HT1080 (cell line): ENCODE measurements around the gene ING3. TPM values are rescaled to one million over a fixed set of nuclear protein-coding genes. Genes with fewer than 3 reads are reported as not detected.

Experiments
- DNase-seq: peaks from one replicate; pipeline ENCODE4 v3.0.0-alpha.2; 2015; ENCODE audit warnings: low read depth
- polyA plus RNA-seq, 2 experiments: library from polyadenylated mRNA; depleted of rRNA; stranded (reverse); fragments of >200 nt; gene quantifications; 2 replicates each; pipeline ENCODE4 v1.2.3, GENCODE V29; 2015
- total RNA-seq: library from RNA; depleted of rRNA; stranded (reverse); fragments of >200 nt; shearing (Covaris generic); gene quantifications from 2 replicates; pipeline ENCODE4 v1.2.3, GENCODE V29; 2014; rRNA removed

Gene ING3, protein sequence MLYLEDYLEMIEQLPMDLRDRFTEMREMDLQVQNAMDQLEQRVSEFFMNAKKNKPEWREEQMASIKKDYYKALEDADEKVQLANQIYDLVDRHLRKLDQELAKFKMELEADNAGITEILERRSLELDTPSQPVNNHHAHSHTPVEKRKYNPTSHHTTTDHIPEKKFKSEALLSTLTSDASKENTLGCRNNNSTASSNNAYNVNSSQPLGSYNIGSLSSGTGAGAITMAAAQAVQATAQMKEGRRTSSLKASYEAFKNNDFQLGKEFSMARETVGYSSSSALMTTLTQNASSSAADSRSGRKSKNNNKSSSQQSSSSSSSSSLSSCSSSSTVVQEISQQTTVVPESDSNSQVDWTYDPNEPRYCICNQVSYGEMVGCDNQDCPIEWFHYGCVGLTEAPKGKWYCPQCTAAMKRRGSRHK
- 16.5 and 17.4 TPM in 2 replicates for total RNA-seq
- 17.2 and 19.7 TPM in 2 replicates for polyA plus RNA-seq (2015; cell fraction: cytosol; rRNA removed)
- 24.9 and 29.1 TPM in 2 replicates for polyA plus RNA-seq (2015; cell fraction: nucleus; rRNA removed)

DNA sequence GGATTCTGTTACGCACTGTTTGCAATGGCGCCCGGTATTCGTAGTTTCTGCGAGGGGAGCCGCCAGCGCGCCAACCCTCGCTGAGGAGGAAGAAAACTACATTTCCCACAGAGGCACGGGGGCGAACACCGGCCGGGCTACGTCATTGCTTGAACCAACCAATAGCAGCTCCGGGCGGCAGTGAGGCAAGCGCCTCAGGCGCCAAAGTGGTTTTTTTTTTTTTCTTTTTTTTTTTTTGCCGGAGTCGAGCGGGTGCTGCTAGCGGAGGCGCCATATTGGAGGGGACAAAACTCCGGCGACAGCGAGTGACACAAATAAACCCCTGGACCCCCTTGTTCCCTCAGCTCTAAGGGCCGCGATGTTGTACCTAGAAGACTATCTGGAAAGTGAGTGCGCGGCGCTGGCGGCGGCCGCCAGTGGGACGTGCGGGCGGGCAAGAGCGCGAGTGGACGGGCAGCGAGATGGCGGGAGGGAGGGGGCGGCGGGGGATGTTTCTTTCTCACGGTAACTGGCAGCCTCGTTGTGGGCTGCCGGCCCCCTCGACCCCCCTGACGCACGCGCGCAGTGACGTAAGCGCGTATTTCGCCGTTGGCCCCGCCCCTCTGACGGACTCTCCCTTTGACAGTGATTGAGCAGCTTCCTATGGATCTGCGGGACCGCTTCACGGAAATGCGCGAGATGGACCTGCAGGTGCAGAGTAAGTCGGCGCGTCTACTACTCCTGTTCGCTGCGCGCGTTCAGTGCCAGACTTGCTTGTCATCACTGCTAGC is at the start of gene ING3:
Gene ING3, plus strand, starts transcription at position 239 of the 770 bp plus-strand sequence. Its CDS starts 120 bp downstream, at position 359.
- DNase-seq: peak; percentile 98

DNA sequence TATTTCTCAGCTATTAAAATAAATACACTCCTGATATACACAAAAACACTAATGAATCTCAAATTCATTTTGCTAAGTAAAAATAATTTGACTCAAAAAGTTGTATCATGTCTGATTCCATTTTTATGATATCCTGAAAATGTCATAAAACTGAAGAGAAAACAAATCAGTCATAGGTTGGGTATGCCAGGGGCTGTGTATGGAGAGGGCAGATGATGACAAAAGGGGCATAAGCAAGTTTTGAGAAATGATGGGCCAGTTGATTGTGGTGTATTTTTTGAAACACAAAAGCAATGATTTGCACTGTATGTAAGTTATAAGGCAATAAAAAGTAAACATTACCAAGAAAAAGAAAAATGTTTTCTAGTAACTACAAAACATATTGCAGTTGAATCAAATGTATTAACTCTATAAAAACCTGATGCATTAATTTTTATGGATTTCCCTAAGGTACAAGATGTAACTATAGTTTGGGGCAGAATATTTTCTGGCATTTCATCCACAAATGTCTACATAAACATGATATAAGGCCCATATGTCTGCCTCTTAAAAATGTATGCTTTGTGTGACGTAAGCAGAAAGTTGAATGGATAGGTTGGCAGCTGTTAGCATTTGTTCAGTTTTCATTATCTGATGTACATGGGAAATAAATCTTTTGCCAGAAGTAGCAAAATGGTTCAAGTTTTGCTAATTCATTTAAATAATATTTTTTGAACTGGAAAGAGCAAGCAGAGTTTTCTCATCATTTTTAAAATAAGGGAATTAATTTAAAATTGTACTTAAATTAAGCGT is 35.1 kb upstream of the ING3 start:
- DNase-seq: no peak

DNA sequence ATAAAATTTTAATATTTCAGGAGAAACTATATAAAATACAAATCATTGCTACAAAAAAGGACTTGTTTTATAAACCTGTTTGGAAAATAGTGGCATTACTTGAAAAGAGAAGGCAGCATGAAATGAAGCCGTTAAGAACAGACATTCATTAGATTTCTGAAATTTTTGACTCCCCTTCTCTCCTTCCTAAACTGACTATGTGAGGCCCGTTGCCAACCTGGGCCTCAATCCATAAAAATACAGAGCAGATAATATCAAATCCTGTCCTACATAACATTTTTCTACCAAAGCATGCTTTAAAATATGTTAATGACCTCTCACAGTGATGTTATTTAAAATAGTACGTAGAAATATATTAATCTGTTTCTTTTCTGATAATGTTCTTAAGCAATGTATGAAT is 34.5 kb upstream of the ING3 start:
- no peak for DNase-seq

DNA sequence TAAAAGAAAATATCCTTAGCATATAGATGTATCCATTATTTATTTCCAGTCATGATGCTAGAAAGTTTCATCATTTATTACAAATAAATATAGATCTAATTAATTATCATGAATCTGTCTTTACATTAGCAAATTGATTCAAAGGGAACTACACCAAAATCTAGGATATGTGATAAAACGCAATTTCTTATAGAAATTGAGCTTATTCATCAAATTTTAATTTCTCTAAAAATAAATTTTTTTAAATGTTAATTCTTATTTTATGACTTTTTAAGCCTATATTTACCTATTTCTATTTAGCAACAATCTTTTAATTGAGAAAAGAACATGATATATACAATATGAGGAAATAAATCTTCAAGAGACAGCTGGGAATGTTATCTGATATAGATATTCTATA is 34.0 kb upstream of the ING3 start:
- DNase-seq: no peak

DNA sequence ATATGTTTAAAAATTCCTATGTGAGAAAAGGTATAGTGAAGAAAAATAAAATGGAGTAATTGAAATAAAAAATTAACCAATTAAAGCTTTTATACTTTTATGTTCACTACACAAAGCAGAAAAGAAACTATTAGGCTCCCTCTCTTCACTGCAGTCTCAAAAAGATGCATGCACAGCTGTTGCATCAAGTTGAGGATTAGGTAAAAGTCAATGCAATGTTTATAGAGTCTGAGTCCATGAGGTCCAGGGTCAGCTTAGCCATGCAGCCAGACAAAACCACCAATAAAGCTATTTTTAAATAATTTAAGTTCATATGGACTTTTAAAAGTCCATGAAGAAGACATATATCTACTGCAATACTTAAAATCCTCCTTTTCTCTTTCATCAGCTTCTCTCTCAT is 31.1 kb upstream of the ING3 start:
- no peak for DNase-seq

DNA sequence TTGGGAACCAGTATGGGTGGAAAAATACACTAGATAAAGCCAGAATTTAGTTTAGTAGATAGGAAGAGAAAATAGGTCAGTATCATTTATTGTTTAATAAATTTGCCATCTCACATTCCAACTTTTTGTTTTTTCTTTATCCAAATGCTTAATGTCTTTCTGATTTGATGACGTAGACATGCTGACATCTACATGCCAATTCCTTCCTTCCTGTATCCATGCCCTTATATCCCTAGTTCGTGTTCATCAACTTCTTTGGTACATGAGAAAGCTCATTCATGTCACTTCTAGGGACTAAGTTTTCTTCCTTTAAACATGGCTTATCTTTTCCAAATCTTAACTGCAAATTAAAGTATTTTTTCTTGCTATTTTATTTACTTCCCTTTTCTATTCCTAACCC is 30.5 kb upstream of the ING3 start:
- no peak for DNase-seq

DNA sequence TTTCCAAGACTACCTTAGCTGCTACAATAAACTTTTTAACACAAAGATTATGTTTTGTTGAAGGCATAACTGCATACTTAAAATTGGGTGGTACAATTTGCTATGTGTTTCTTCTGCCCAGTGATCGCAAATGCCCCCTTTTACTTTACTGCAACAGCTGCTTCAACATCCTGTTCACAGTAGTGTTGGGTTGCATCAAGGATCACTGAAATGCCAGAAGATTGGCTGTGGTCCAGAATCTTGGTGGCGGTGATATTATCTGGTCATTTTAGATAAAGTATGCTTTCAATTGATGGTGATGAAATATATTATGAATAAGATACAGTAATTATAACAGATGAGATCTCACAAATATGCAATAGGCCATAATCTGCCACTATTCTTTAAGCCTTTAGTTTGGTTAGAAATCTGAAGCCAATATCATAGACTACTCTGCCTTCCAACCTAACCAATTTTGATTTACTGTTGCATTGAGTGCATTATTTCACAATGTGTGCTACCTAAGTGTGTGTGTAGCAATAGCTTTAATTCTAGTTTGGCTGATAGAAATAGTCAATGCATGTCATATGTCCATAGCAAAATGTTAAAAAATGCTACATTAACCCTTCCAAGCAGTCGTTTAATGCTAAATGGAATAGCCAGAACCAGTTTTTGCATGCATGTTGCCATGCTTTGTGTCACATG is 29.8 kb upstream of the ING3 start:
- DNase-seq: no peak

DNA sequence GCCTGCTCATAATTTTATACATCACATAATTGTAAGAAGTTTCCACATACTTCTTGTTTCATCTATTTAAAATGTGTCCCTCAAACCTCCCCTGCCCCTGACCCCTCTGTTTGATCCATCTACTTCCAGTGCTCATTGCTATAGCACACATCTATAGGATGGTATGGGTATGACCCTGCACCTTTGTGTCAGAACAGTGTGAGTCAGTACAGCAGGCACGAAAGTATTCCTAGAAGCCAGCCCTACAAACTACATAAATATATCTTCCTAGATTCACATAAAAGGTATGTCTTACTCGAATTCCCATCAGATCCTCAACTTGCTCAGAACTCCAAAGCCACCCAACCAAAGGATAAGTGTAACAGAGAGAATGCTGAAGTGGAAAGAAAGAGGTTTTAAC is 25.7 kb upstream of the ING3 start:
- no peak for DNase-seq

DNA sequence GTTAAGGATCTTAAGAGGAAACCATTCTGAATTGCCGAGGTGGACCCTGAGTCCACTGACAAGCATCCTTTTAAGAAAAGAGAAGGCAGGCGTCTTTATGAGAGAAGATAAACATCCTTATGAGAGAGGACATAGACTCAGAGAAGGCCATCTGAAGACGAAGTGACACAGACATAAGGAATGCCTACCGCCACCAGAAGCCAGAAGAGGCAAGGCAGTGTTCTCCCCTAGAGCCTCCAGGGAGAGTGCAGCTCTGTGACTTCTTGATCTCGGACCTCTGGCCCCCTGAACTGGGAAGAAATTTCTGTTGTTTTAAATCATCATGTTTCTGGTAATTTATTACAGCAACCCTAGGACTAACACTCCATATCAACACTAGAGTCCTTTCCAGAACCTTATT is 25.2 kb upstream of the ING3 start:
- no peak for DNase-seq

DNA sequence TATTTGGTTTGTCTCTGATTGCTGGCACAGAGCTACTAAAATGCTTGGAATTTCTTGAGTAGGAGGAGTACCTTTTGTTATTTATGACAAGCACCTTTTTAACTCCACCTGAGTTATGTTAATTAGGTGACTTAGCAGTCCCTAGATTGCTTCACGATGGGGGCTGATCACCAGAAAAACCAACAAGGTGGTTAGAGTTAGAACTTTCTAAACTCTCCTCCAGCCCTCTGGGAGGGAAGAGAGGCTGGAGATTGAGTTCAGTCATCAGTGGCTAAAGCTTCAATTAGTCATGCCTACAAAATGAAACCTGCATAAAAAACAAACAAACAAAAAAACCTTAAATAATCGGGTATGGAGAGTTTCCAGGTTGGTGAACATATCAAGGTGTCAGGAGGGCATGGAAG is 23.6 kb upstream of the ING3 start:
- no peak for DNase-seq

DNA sequence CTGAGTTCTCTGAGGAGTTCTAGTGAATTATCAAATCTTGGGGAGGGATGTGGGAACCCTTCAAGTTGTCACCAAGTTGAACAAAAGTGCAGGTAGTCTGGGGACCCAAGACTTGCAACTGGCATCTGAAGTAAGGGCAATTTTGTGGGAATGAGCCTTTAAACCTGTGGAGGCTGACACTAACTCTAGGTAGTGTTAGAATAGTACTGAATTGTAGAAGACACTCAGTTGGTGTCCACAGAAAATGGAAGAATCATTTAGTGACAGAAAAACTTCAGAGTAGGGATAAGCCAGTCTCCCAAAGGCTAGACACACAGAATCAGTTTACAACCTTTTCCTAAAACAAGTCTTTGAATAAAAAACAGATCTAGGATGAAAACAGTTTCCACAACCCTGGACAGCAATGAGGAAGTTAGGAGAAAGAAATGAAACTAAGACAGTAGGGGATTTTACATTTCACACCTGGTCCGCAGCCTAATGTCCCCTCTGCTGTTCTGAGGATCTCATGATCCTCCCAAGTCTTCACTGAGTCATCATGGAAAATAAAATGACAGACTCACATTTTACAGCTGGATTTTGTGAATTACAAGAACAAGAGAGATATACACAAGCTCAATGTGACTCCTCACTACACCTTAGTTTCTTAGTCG is 23.0 kb upstream of the ING3 start:
- no peak for DNase-seq

DNA sequence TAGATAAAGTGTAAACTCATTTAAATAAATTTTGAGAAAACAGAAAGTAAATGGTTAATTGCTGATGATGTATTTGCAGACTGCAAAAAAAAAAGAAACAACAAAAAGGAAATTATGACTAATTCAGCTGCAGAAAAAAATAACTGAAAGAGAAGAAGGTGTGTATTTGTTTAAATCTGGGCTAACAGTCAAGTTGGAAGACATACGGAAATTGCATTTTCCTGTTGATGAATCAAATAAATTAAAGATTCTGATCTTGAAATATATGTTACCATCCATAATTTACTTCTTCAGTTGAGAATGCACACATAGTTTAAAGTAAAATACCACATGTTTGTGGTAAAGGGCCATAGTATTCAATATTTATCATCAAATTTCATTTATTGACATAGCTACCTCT is 19.3 kb upstream of the ING3 start:
- peak; percentile 65 for DNase-seq

DNA sequence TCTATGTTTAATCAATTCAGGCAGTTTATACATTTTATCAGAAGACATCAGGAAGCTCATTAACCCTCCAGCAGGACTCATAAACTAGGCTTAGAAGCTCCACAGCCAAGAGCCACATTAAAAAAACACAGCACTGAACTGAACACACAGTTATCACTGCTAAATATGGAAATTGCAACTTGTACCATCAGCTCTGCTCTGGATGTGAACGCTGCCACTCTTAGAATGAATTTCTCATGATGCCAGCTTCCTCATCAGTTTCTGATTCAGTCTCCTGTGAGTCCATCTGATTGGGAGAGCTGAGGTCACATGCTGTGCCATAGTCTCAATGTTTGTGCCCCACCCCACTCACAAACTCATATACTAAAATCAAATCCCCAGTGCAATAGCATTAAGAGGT is 17.1 kb upstream of the ING3 start:
- no peak for DNase-seq

DNA sequence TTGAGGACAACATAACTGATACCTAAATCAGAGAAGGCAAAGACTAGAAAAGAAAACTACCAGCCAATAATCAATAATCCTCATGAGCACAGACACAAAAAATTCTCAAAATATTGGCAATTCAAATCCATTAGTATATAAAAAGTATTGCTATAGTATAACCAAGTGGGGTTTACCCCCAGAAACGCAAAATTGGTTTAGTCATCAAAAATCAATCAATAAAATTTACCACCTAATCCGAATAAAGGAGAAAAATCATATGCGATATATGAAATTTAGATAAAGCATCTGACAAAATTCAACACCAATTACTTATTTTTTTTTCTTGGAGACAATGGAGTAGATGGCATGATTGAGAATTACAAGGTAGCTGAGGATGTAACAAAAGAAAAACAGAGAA is 11.2 kb upstream of the ING3 start:
- DNase-seq: no peak

DNA sequence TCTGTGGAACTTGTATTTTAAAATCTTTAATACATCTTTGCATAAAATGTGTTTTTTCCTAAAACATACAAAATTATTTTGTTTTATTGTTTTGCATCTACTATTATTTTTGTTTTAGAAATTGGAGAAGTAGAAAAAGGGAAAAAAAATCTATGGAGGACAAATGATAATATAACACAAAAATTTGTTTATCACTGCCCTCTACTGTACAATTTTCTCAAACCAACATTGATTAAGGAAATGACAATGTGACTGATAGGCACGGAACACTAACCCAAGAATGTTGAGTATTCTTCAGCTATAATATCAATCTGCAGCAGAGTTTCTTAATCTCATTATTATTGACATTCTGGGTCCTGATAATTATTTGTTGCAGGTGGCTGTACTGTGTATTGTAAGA is 9.5 kb upstream of the ING3 start:
- DNase-seq: peak; percentile 33

DNA sequence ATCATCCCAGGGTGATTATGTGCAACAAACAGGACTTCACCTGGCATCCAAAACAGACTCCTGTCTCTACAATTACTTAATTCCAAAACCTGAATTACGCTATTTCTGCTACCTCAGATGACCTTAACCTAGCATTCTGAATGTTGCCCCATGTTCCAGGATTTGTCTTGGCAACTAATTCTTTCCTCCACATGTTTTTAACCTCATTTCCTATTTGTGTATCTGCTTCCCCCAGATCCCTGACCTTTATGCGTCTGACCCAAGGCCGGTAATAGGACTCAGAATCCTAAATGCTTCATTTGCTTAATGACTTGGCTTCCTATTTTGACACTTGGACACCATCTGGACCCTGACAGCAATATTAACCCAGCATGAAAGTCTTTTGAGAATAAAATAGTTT is 8.7 kb upstream of the ING3 start:
- DNase-seq: no peak

DNA sequence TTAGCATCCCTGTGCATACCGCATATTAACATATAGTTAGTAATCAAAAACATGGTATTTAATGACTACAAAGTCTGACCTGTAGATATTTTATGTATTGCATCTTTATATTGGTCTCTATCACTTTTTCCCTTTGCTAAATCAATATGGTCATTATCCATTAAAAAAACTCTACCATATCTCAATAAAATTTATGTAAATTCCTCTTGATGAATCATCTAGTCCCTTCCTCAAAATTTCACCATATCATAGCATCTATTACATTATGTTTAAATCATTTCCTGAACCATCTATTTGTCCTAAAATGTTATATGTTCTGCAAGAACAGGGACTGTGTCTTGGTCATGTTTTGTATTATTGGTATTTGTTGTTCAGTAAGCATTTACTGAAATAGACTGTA is 7.7 kb upstream of the ING3 start:
- DNase-seq: no peak

DNA sequence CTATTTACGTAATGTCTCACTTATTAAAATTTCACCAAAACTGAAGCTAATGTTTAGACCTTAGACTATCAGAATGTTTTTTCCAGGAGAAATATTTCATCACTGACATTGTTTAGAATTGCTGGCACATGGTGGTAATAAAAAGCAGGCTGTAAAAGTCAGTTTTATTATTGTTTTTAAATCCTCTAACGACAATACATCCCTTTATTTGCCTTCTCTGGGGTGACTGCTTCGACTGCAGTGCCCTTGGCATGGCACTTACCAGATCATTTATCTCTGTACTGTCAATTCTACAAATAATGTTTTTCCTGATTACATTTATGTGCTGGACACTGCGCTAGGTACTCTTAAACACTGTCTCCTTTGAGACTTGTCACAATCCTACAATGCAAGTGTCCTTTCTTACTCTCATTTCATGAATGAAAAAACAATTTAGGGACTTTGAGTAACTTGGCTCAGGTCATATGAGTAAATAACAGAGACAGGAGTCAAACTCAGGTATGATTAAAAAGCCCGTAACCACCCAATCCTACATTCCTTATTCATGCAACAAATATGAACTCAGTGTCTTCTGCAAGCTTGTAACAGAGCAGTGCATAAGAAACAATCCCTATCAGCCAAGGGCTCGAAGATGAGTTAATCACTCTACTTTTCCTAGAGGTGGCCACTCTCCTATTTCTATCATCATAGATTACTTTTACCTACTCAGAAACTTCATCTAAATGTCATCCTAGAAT is 5.6 kb upstream of the ING3 start:
- DNase-seq: no peak

DNA sequence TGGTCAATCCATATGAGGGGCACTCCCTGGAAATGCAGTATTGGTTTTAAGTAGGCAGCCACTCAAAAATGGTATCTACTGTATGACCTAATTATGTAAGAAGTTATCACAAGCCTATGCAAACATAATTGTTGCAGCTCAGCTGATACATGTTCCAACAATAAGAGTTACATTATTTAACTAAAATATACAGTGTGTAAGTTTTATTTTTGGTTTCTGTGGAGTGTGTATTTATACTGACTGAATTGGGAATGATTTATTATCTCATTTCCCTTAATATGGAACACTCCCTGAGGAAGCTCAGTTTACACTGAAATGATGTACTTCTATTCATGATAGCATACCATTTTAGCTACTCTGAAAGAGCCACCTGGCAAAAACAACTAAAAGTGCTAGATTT is 2.6 kb upstream of the ING3 start:
- DNase-seq: no peak

DNA sequence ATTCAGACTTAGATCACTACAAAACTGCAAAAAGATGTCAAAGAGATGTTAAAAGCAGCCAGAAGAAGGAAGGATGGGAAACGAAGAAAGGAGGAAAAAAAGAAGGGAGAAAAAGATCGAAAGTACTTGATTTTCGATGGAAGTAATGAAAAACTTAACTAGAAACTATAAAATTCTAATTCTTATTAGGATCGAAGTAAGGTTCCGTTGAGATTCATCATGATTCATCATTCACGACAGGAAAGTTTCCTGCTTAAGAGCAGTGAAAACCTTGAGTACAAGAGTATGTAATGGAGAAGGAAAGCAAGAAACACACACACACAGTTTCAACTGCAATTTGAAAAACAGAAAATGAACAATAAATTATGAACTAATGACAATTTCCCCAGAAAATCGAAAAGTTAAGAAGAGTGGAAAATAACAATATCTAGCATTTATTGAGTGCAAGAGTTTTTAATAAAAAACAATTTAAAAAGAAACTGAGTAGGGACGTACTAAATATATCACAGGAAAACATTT is 1.1 kb upstream of the ING3 start:
- peak; percentile 51 for DNase-seq
